ENCODE results near the gene SETD9.

GRCh38 chr5:56919942-56920662 is 10.7 kb downstream of the SETD9 start:
- TF ChIP-seq ZNF41 (CRISPR knock-in tag; conservative IDR thresholded peaks at IDR 0.05) (no peak), AFF1 (IDR thresholded peaks at IDR 0.05; ENCODE audit: low read depth in 1 of 2, partially characterized antibody in 2 of 2) (no peak), CTCF (IDR thresholded peaks at IDR 0.05 in 2 of 3, conservative IDR thresholded peaks at IDR 0.05 in 1 of 3; ENCODE audit: insufficient read depth in 2 of 3, low read depth in 1 of 3, low read length in 3 of 3) (no peak)

Data from K562 (cell line).